Measurements from ENCODE around the gene GUCA1C.

The GUCA1C gene

GRCh38 chr3:108953700-108954099 is at the start of gene GUCA1C:
Gene GUCA1C (minus strand): TSS chr3:108953879. CDS start chr3:108953762, 117 bp downstream.
- DNase-seq = no peak

GRCh38 chr3:108998436-108998835 is 44.8 kb upstream of the GUCA1C start:
- DNase-seq = no peak

- no peak for DNase-seq
Observed at GRCh38 chr3:108985844-108986243, 32.2 kb upstream of the GUCA1C start.

DNA sequence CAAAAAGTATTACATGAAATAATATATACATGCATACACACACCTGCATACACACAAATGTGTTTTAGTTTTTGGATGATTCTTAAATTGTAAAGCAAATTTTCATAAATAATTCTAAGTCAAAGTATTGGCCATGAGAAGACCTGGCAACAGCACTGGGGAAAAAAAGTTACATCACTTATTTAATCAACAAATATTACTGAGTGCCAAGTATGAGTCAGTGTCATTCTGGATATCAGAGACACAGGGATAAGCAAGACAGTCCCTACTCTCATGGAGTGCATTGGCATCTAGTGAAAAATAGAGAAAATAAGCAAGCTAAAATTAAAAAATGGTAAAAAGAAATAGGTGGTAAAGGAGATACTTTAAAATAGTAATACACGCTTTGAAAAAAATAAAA is 29.4 kb upstream of the GUCA1C start:
- no peak for DNase-seq

DNA sequence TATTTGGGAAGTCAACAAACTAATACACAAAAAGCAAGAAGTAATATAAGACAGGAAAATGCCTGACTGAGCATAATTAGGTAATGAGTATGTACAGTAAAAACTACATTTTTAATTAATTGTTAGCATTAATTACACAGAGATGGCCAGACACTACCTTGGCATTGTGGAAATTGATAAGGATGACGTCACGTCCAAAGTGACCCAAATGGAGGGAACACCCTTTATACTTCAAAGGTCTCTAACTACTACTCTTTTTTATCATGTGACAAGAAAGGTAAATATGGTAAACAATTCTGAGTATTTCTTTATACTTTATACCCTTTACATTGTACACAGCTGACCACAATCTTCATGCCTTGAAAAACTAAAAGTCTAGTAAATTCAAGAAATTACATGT is 22.4 kb upstream of the GUCA1C start:
- no peak for DNase-seq

GRCh38 chr3:108973019-108973418 is 19.3 kb upstream of the GUCA1C start:
- DNase-seq = no peak

DNA sequence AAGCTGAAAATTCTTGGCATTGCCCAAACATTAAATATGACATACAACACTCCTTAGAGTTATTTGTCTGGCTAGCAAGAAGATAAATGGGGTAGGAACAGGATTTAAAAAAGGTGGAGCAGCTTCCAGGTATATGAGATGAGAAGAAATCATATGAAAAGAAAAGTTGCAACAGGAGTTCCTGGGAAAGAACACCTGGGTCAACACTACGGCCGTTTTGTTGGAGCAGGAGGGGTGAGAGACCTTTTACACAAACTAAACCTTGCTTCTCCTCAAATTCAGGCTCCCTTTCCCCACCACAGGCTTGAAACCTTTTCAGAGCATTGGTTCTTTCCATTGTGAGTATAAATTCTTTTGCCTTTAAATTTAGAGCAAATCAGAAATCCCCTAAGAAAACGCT is 18.8 kb upstream of the GUCA1C start:
- DNase-seq = no peak

GRCh38 chr3:108970561-108970960 is 16.9 kb upstream of the GUCA1C start:
- peak; percentile 3 for DNase-seq

DNA sequence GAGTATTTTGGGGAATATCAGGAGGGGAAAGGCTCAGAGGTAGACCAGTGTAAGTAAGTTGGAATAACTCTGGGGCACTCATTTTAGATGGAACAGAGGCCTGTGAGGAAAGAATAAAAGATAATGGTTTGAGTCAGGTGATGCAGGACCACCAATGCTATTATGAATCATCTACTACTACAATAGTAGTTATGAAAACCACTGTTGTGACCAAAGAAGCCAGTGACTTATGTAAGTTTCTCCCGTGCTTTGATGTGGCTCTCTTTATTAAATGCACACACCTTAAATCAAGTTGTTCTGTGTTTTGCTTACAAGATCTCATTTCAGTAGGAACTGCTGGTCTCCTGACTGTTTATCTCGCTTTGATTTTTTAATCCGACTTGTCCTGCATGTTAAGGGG is 13.1 kb upstream of the GUCA1C start:
- DNase-seq = no peak

GRCh38 chr3:108959017-108959416 is 5.3 kb upstream of the GUCA1C start:
- DNase-seq = no peak

DNA sequence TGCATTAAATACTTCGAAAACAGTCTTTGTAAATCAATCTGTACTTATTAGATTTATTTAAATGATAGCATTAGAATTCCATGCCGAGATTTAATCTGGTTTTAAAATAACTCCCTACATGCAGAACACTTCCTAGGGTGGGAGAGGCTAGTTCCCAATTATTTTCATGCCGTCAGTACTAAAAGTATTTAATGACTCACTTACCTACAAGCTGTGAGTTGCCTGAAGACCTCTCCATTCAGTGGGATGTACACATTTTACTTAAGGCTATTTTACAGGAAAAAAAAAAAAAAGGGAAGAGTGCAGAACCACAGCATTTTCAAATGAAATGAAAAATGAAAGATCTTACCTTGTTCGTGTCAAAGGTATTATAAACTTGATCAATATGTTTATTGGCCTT is 469 bp downstream of the GUCA1C start:
- peak; percentile 7 for DNase-seq

GRCh38 chr3:108951820-108952501 is 1.7 kb downstream of the GUCA1C start:
- no peak for DNase-seq

DNA sequence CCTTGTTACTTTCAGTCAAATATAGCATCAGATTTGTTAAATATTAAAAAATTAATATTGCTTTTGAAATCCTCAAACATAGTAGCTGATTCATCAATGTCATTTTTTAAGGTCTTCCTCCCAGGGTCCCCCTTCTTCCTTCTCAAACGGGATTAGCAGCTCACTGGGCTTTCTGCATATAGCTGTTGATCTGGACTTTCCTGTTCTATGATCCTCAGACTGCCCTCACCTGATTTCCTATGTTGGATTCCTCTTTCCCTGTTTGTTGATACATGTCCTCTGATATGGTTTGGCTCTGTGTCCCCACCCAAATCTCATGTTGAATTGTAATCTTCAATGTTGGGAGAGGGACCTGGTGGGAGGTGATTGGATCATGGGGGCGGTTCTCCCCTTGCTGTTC is 5.8 kb downstream of the GUCA1C start:
- DNase-seq = no peak

DNA sequence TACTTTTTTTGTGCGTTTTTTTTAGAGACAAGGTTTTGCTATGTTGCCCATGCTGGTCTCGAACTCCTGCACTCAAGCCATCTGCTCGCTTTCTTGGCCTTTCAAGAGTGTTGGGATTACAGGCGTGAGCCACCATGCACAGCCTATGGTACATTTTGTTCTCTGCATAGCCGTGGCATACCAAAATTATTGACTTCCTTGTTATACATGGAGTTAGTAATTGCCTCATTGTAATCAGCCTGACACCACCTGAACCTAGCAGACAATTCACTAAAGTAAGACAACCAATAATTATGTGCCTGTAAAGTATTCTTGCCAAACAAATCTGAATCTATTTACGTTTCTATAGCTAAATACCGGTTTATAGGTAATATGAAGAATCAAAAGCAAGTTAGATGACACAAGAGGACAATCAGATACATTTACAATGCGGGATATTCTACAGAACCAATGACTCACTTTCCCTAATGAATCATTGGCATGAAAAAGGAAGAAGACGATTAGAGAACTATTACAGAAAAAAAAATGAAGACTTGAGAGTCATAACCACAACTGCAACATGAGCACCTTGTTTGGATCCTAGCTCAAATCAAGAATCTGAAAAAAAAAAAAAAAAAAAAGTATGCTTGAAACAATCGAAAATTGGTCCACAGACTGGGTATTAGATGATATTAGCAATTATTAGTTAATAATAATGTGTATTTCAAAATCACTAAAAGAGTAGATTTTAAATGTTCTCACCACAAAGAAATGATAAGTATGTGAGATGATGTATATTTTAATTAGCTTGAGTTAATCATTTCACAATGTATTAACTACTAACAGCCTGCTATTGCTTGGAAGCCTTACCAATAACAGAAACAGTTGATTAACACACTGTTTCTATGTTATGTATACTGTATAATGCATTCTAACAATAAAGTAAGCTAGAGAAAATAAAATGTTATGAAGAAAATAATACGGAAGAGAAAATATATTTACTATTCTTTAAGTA is 7.1 kb downstream of the GUCA1C start:
- DNase-seq = peak; percentile 75

DNA sequence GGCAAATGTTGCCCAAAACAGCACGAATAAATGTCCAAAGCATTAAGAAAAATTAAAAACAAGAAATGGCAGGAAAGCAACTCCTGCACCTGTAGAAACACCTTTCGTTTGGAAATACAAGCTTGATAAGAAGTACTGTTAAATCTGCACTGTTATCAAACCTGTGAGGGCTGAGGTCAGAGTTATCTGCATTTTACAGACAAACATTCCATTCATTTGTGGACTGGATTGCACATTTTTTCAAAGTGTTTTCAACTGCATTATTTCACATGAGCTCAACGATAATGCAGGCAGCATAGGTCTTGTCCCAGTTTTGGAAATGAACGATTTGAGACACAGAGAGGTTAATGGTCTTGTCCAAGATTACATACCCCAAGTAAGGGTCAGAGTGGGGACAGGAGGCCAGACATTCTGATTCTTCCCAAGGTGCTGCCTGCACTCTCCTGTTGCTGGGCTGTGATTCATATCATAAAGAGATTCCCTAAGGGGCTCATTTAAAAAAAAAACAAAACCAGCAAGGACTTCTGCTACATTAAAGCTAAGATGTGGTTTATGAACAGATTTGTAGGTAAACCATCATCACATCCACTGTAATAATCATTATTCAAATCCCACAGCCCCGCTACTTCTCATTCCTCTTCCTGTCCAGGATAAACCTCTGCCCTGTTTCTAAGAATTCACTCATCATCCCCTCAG is 13.0 kb downstream of the GUCA1C start:
- DNase-seq = peak; percentile 2

- no peak for DNase-seq
Observed at GRCh38 chr3:108940166-108940565, 13.5 kb downstream of the GUCA1C start.

DNA sequence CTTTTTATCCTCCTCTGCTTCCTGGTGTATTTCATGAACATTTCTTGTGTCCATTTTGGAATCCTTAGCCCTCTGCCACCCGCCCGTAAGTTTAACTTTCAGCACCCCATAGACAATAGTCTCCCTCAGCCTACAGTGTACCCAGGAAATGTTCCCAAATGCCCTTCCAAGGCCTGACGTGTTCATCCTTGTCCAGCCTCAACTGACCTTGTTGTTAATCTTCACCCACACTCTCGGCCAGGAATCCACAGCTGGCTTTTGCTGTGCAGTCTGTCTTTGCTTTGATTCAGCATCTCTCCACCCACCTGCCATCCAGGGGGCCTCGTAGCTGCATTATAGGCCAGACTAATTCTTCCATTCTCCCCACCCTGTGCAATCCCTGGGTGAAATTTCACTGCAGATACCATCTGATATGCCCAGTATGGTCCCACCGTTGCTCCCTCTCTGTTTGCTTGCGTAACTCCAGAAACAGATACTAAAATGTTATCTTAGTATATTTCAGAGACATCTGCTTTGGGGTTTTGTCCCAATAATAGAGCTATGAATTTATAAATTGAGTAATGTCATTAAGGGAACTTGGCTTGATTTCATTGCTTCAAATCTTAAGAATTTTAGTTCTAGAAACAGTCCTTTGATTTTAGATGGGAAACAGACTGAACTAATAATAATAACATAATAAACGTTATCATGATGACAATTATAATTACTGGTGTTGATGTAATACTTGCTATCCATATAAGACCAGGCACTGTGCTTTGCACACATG is 16.6 kb downstream of the GUCA1C start:
- DNase-seq = no peak

DNA sequence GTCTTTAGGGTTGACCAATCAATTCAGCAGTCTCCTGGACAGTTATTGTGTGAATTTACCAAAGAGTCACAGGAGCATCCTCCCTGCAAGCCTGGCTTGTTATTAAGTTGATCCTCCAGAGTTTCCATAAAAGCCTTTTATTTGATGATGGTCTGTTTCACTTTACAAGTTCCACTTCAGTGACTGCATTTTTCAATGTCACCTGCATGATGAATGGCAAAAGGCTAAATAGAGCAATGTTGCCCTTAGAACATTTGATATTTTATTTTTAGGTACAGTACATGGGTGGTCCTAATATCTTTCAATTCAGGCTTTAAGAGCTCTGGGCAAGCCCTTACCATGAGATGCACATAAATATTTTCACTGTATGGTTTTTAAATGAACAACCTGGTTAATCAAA is 22.6 kb downstream of the GUCA1C start:
- no peak for DNase-seq

DNA sequence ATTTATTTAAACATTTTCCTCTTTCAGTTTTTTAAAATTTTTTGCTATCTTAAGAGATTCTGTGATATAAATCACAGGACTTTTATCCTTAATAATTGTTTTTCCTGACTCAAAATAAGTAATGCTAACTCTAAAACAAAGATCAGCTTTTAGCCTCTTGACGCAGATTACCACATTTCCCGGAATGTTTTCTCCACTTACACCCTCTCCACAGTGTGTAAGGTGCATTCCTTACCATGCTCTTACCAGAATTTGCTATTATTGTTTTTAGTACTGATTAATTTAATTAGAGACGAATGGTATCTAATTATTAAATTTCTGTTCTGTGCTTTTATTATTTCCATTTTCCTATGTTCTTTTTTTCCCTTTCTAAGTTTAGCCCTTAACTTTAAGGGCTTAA is 34.8 kb downstream of the GUCA1C start:
- DNase-seq = no peak

- peak; percentile 58 for DNase-seq
Observed at GRCh38 chr3:108914774-108915641, 38.7 kb downstream of the GUCA1C start.

- no peak for DNase-seq
Observed at GRCh38 chr3:108909799-108910198, 43.9 kb downstream of the GUCA1C start.

- DNase-seq = peak; percentile 30
Observed at GRCh38 chr3:108907194-108907593, 46.5 kb downstream of the GUCA1C start.

All from fibroblast of skin of right biceps (primary cell).